PC-9 (cell line): ENCODE data around the gene SLC22A4.

ENCODE experiments used
- CTCF ChIP-seq: fragments of 200-600 bp; sonication (generic); conservative IDR thresholded peaks from 2 replicates; pipeline ENCODE4 v1.6.1; 2017; ENCODE audit warnings: mixed run types, antibody characterized with exemption, mild to moderate bottlenecking, moderate library complexity
- EZH2 ChIP-seq: fragments of 200-600 bp; sonication (generic); IDR thresholded peaks from 2 replicates; pipeline ENCODE4 v1.8.0; 2017; ENCODE audit warnings: antibody characterized with exemption, low read depth

DNA sequence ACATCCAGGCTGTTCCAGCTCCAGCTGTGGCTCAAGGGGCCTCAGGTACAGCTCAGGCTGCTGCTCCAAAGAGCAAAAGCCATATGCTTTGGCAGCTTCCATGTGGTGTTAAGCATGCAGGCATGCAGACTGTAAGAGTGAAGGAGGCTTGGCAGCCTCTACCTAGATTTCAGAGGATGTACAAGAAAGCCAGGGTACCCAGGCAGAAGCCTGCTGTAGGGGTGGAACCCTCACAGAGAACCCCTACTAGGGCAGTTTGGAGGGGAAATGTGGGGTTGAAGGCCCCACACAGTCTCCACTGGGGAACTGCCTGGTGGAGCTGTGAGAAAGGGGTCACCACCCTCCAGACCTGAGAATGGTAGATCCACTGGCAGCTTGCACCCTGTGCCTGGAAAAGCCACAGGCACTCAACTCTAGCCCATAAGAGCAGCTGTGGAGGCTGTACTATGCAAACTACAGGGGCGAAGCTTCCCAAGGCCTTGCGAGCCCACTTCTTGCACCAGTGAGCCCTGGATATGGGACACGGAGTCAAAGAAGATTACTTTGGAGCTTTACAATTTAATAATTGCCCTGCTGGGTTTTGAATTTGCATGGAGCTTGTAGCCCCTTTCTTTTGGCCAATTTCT lies 61.1 kb downstream of the SLC22A4 start:
- TF ChIP-seq CTCF = no peak
- no peak for TF ChIP-seq EZH2
